GM23248 (cell line): Measurements from ENCODE around the gene RPS6KC1.

Source experiments
- EZH2 ChIP-seq: fragments of 200-600 bp; sonication (generic); IDR thresholded peaks from 2 replicates; pipeline ENCODE4 v1.6.1; 2018; ENCODE audit warnings: antibody characterized with exemption, mild to moderate bottlenecking; ENCODE audit not compliant: insufficient read depth, poor library complexity, severe bottlenecking
- EZH2phosphoT487 ChIP-seq: fragments of 200-600 bp; sonication (generic); IDR thresholded peaks from 2 replicates; pipeline ENCODE4 v1.6.1; 2018; ENCODE audit warnings: antibody characterized with exemption, moderate library complexity, mild to moderate bottlenecking, low read depth; ENCODE audit not compliant: insufficient read depth

DNA sequence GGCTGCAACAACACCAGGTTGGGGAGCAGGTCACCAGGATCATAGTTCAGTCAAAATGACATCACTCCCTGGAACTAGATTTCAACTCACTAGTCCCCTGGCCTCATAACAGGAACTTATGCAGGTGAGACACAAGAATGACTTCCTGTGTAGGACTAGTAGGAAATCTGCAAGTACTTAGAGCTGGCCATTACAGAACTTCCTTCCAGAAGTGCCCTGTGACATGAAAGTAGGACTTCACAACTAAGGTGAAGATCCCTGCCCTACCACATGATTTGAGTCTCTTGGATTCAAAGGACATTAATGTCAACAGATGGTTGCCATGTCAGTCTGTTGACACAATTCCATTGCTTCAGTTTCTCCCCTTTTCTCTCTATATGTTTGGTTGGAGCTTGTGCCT lies 223.1 kb downstream of the RPS6KC1 start:
- TF ChIP-seq EZH2 (no peak), EZH2phosphoT487 (no peak)
